Psoas muscle (tissue), 8 donors: ENCODE measurements around the gene RPL18A. TPM values are rescaled to one million over a fixed set of nuclear protein-coding genes. Genes with fewer than 3 reads are reported as not detected.

Experiments
- ATAC-seq, 4 donors: fragments of 200-7000 bp; cut with Tn5 transposase; one replicate each; pipeline ENCODE4 v1.9.1; 2020; ENCODE audit warnings: moderate library complexity in 3 of 4, mild to moderate bottlenecking in 2 of 4
- DNase-seq, 2 donors: peaks; one replicate each; pipeline ENCODE4 v3.0.0-alpha.2; 2020
- H3K27ac ChIP-seq: fragments of 200-600 bp; one replicate; pipeline ENCODE4 v1.8.0; 2022
- H3K27me3 ChIP-seq, 3 donors: fragments of 200-600 bp in 1 of 3; one replicate each; pipeline versions ENCODE4 v1.6.1 to v1.8.0; 2013 to 2022; ENCODE audit warnings: low read length in 2 of 3, mild to moderate bottlenecking in 2 of 3, moderate library complexity in 1 of 3; ENCODE audit not compliant: insufficient read depth in 3 of 3
- H3K36me3 ChIP-seq, 2 donors: fragments of 200-600 bp in 1 of 2; one replicate each; pipeline versions ENCODE4 v1.6.1 to v1.8.0; 2013 to 2022; ENCODE audit warnings: low read depth in 1 of 2, mild to moderate bottlenecking in 1 of 2, moderate library complexity in 1 of 2; ENCODE audit not compliant: insufficient read depth in 1 of 2
- H3K4me1 ChIP-seq: fragments of 200-600 bp; one replicate; pipeline ENCODE4 v1.8.0; 2022
- H3K4me3 ChIP-seq: fragments of 200-600 bp; one replicate; pipeline ENCODE4 v1.8.0; 2022; ENCODE audit warnings: mild to moderate bottlenecking
- H3K9me3 ChIP-seq: fragments of 200-600 bp; one replicate; pipeline ENCODE4 v1.8.0; 2022
- WGBS, 3 donors: extraction: QIAGEN DNeasy Blood & Tissue Kit; methylation state at CpG; one replicate each; pipeline versions ENCODE4 v1.1.6 to v1.1.7; 2013; 5-methylcytosine and 5-hydroxymethylcytosine counted together
- intact Hi-C, 2 donors: fragments of 100-400 bp; cut with DNase I; formaldehyde crosslinking; loops; one replicate each; pipeline versions ENCODE4 v1.11.0 to v1.14.2; 2022
- polyA plus RNA-seq, 3 donors: library from polyadenylated mRNA; stranded (reverse); fragments of 200-250 nt; gene quantifications; one replicate each; pipeline ENCODE4 v1.2.3, GENCODE V29; 2013
- total RNA-seq, 4 donors: library from RNA; stranded (reverse); fragmentation: NEBNext Ultra II Directional in 2 of 4; extraction: Animal tissue kit (Norgen Biotek cat#: 25700) in 2 of 4; gene quantifications; one replicate each; pipeline versions ENCODE4 v1.2.1 to v1.2.4, GENCODE V29; 2021 to 2023
- TF ChIP-seq, protein P1 (sequence below): fragments of 200-600 bp; IDR thresholded peaks from one replicate; pipeline ENCODE4 v1.8.0; 2022; ENCODE audit warnings: antibody characterized with exemption
- donor health status: healthy with polysubstance abuse.
- donor health status: DM: no; HTN: no; CAD: no; lungs with moderate emphysema.
- donor health status: Bipolar disorder and iron deficiency.
- donor health status: healthy.
- donor health status: DM: yes; HTN: yes; CAD: no.
- donor health status: DM: no; HTN: no; CAD: no.
- donor health status: DM: no; HTN: no; CAD: no.
- donor health status: DM: yes; HTN: yes; CAD: no.

The RPL18A gene
- total and polyA plus RNA-seq, 7 donors: 1,164 to 3,046 (median 1,735) TPM

DNA sequence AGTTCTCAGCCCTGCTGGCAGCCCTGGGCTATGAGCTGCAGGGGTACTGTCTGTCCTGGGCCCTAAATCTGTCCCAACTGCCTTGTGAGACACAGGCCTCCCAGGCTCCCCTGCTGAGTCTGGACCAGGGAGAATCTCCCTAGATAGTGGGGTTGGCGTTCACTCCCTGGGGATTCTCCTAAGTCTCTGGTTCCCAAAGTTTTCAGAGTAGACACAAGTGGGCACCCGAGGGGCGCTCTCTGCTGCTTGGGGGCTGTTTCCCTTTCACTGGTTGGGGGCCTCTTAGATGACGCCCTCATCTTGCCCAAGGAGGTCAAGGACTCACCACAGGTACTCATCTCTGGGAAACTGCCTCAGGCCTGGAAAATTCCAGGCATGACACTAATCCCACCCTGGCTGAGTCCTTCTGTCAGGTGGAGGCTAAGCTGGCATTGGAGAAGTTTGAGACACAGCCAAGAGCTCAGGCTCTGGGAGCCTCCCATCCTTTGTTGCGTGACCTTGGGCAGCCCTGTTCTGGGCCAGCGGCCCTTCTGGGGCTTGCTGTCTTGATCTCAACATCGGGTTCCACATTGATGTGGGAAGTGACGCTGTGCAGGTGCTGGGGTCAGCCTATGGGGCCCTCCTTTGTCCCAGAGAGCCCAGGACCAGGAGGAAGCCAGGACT is 3.9 kb downstream of the RPL18A start:
- intact Hi-C loops: loop anchor here in 1 of 2 donors (10.0 kb wide), 1 partner anchor 201 kb away; no protein-coding TSS in a partner anchor

GRCh38 chr19:17865364-17866311 is 5.9 kb downstream of the RPL18A start:
- Histone ChIP-seq H3K27ac (peak overlapping the region; percentile 99), H3K4me1 (peaks cover 29% of the 10 kb centered on the region), H3K36me3 (peaks cover 14 to 54% of the 10 kb centered on the region in 2 donors), H3K9me3 (no peaks in the 10 kb centered on the region), H3K4me3 (no peak overlapping the region), H3K27me3 (peaks cover 0 to 10% (median 6%) of the 10 kb centered on the region in 3 donors)
- intact Hi-C loops: loop anchor here (5.0 to 10.0 kb wide), 2 partner anchors 132 to 199 kb away; no protein-coding TSS in a partner anchor
- ATAC-seq (peak; percentile 11 to 25 (median 18)), DNase-seq (no peak)
- 68 to 74% (median 71%) methylated on average over 13 of the region's 13 CpGs for WGBS, 3 donors
- TF ChIP-seq, protein P1, sequence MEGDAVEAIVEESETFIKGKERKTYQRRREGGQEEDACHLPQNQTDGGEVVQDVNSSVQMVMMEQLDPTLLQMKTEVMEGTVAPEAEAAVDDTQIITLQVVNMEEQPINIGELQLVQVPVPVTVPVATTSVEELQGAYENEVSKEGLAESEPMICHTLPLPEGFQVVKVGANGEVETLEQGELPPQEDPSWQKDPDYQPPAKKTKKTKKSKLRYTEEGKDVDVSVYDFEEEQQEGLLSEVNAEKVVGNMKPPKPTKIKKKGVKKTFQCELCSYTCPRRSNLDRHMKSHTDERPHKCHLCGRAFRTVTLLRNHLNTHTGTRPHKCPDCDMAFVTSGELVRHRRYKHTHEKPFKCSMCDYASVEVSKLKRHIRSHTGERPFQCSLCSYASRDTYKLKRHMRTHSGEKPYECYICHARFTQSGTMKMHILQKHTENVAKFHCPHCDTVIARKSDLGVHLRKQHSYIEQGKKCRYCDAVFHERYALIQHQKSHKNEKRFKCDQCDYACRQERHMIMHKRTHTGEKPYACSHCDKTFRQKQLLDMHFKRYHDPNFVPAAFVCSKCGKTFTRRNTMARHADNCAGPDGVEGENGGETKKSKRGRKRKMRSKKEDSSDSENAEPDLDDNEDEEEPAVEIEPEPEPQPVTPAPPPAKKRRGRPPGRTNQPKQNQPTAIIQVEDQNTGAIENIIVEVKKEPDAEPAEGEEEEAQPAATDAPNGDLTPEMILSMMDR: no peak

More for the DNA sequence above, 3.9 kb downstream of the RPL18A start:
- H3K27me3 ChIP-seq: no peaks in the 10 kb centered on the region
- 43 to 57% (median 43%) methylated on average over 8 of the region's 8 CpGs for WGBS, 3 donors
- peak overlapping the region; percentile 99 for H3K27ac ChIP-seq
- ATAC-seq: peak; percentile 21 to 59 (median 50)
- H3K4me3 ChIP-seq: no peak overlapping the region
- no peaks in the 10 kb centered on the region for H3K9me3 ChIP-seq
- DNase-seq: no peak
- TF ChIP-seq, protein P1: no peak
- peaks cover 29% of the 10 kb centered on the region for H3K4me1 ChIP-seq
- peaks cover 14 to 54% of the 10 kb centered on the region in 2 donors for H3K36me3 ChIP-seq

DNA sequence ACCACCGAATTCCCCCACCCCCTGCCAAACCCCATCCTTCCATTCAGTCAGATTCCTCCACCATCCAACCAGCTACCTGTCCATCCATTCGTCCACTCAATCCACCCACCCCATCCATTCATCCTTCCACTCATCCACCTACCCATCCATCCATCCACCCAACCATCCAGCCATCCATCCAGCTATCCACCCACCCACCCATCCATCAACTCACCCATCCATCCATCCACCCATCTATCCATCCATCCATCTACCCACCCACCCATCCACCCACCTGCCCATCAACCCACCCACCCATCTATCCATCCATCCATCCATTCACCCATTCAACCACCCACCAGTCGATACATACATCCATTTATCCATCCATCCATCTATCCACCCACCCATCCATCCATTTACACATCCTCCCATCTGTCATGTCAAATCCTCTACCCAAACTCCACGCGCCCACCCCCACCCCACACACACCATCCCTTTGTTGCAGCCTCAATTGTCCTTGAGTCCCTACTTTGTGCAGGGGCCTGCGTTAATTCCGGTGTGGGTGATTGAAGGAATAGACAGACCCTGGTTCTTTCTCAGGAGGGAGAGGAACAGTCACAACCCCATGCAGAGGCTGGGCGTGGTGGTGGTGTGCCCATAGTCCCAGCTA is 6.7 kb downstream of the RPL18A start:
- intact Hi-C loops: loop anchor here (5.0 to 10.0 kb wide), 2 partner anchors 131 to 198 kb away; no protein-coding TSS in a partner anchor
- no peak for DNase-seq
- peaks cover 0 to 18% (median 9%) of the 10 kb centered on the region in 3 donors for H3K27me3 ChIP-seq
- ATAC-seq: no peak
- H3K27ac ChIP-seq: no peak overlapping the region
- no peaks in the 10 kb centered on the region for H3K9me3 ChIP-seq
- H3K4me3 ChIP-seq: no peak overlapping the region
- 85 to 89% (median 88%) methylated on average over 8 of the region's 8 CpGs for WGBS, 3 donors
- TF ChIP-seq, protein P1: no peak
- H3K36me3 ChIP-seq: peaks cover 14 to 46% of the 10 kb centered on the region in 2 donors
- peaks cover 24% of the 10 kb centered on the region for H3K4me1 ChIP-seq

- Histone ChIP-seq H3K27ac (no peak overlapping the region), H3K36me3 (peaks cover 14 to 40% of the 10 kb centered on the region in 2 donors), H3K9me3 (no peaks in the 10 kb centered on the region), H3K4me1 (peaks cover 19% of the 10 kb centered on the region), H3K4me3 (no peak overlapping the region), H3K27me3 (peaks cover 0 to 24% (median 13%) of the 10 kb centered on the region in 3 donors)
- DNase-seq (no peak), ATAC-seq (no peak)
- intact Hi-C loops: loop anchor here (5.0 to 10.0 kb wide), 2 partner anchors 130 to 198 kb away; no protein-coding TSS in a partner anchor
- TF ChIP-seq, protein P1: no peak
- whole genome bisulfite sequencing, 3 donors: 69 to 76% (median 71%) methylated on average over 11 of the region's 11 CpGs
Observed at GRCh38 chr19:17866964-17867486, 7.3 kb downstream of the RPL18A start.
